Chondrocyte (in vitro differentiated cells): ENCODE data around the gene NEDD8. TPM values are rescaled to one million over a fixed set of nuclear protein-coding genes. Genes with fewer than 3 reads are reported as not detected.

Source experiments
- DNase-seq: peaks from one replicate; pipeline ENCODE4 v3.0.0; 2021; ENCODE audit warnings: mixed read lengths, low spot score
- H3K27ac Mint-ChIP-seq: one replicate; pipeline ENCODE4 v1.8.0; 2021; ENCODE audit warnings: mild to moderate bottlenecking, moderate library complexity, mixed read lengths; ENCODE audit not compliant: unreplicated experiment
- H3K27me3 Mint-ChIP-seq: 2 replicates; pipeline ENCODE4 v1.8.0; 2021; ENCODE audit warnings: low read depth, mixed read lengths
- H3K36me3 Mint-ChIP-seq: 2 replicates; pipeline ENCODE4 v1.8.0; 2021; ENCODE audit warnings: low read depth, mixed read lengths
- H3K4me1 Mint-ChIP-seq: 2 replicates; pipeline ENCODE4 v1.8.0; 2021; ENCODE audit warnings: low read depth, mild to moderate bottlenecking, mixed read lengths
- H3K4me3 Mint-ChIP-seq: one replicate; pipeline ENCODE4 v1.8.0; 2021; ENCODE audit warnings: mild to moderate bottlenecking, moderate library complexity, mixed read lengths; ENCODE audit not compliant: unreplicated experiment
- H3K9me3 Mint-ChIP-seq: 2 replicates; pipeline ENCODE4 v1.8.0; 2021; ENCODE audit warnings: low read depth, mixed read lengths
- total RNA-seq: library from RNA; stranded (reverse); gene quantifications from 3 replicates; pipeline ENCODE4 v1.2.1, GENCODE V29; 2021
- TF ChIP-seq, protein P1 (sequence below): fragments of 200-600 bp; sonication (generic); IDR thresholded peaks from 2 replicates; pipeline ENCODE4 v1.5.0; 2021; ENCODE audit warnings: antibody characterized with exemption, mild to moderate bottlenecking, moderate library complexity

NEDD8 gene
- total RNA-seq, 1 donor from 2014 or later: 154 TPM

DNA sequence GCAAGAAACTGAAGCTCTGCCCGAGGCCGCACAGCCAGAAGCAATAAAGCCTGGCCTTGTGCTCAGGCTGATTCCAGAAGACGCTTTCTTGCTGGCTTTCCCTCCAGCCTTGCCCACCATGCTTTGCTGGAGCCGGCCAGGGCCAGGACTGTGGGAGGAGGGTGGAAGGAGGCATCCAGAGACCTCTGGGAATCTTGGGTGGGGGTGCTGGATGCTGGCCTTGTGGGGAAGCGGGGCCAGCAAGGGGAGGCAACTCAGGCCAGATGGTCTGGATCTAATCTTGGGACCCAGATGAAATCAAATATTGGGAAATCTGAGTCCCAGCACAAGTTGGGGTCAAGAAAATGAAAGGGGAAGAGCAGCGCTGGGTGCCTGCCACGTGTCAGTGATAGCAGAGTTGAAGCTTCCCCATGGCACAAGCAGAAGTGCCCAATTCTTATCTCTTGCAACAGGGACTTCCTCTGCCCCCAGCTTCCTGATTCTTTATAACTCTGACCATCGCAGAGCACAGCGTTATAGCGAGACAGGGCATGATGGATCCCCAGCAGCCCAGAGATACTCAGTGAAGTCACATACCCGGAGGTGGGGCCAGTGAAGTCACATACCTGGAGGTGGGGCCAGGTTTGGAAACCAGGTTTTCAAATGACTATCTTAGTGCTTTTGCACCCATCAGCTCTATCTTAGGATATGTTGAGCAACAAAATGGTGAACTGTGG, 45.6 kb upstream of the NEDD8 start:
- Mint-ChIP-seq H3K27ac (no peak overlapping the region), H3K36me3 (no peaks in the 10 kb centered on the region), H3K4me3 (no peak overlapping the region), H3K4me1 (no peaks in the 10 kb centered on the region), H3K27me3 (no peaks in the 10 kb centered on the region), H3K9me3 (no peaks in the 10 kb centered on the region)
- peak; percentile 20 for DNase-seq
- TF ChIP-seq, protein P1, sequence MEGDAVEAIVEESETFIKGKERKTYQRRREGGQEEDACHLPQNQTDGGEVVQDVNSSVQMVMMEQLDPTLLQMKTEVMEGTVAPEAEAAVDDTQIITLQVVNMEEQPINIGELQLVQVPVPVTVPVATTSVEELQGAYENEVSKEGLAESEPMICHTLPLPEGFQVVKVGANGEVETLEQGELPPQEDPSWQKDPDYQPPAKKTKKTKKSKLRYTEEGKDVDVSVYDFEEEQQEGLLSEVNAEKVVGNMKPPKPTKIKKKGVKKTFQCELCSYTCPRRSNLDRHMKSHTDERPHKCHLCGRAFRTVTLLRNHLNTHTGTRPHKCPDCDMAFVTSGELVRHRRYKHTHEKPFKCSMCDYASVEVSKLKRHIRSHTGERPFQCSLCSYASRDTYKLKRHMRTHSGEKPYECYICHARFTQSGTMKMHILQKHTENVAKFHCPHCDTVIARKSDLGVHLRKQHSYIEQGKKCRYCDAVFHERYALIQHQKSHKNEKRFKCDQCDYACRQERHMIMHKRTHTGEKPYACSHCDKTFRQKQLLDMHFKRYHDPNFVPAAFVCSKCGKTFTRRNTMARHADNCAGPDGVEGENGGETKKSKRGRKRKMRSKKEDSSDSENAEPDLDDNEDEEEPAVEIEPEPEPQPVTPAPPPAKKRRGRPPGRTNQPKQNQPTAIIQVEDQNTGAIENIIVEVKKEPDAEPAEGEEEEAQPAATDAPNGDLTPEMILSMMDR: no peak

DNA sequence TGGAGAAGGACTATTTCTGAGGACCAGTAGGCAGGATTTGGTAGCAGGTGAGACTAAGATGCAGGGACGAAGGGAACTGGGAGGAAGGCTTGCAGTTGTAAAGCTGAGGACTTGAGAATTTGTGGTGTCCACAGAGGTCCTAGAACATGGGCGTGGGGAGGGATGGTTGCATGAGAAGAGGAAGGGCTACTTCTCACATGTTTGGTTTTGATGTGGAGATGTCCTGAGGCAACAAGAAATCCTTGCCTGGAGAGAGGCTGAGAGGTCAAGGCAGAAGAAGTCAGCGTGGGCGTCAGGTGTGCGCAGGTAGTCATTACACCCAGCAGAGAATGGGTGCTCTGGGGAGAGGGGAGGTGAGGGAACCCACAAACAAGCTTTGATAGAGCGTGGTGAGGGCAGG, 44.9 kb upstream of the NEDD8 start:
- no peaks in the 10 kb centered on the region for H3K27me3 Mint-ChIP-seq
- H3K27ac Mint-ChIP-seq: no peak overlapping the region
- H3K4me1 Mint-ChIP-seq: peaks cover 6% of the 10 kb centered on the region
- TF ChIP-seq, protein P1: no peak
- DNase-seq: peak; percentile 35
- H3K9me3 Mint-ChIP-seq: no peaks in the 10 kb centered on the region
- no peak overlapping the region for H3K4me3 Mint-ChIP-seq
- H3K36me3 Mint-ChIP-seq: no peaks in the 10 kb centered on the region

DNA sequence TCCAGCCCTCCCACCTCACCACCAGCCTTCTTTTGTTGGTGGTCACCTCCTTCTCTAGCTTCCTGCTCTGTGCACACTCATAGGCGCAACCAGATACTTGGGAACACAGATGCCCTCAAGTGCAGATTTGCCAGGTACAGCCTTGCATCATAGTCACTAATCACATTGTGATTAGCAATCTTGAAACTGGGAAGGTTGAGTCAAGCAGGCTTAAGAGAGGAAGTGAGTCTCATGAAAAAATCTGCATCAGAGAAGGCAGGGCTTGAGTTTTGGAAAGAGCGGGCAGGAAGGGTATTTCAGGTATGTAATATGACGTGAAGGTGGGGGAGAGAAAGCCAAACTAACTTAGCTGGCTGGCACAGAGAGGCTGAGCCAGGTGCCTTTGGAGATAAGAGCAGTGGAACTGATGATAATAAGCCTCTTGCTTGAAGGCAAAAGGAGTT, 42.0 kb upstream of the NEDD8 start:
- peak; percentile 11 for DNase-seq
- Mint-ChIP-seq H3K27ac (no peak overlapping the region), H3K9me3 (no peaks in the 10 kb centered on the region), H3K4me3 (no peak overlapping the region), H3K27me3 (no peaks in the 10 kb centered on the region), H3K36me3 (no peaks in the 10 kb centered on the region), H3K4me1 (peaks cover 16% of the 10 kb centered on the region)
- TF ChIP-seq, protein P1: no peak

DNA sequence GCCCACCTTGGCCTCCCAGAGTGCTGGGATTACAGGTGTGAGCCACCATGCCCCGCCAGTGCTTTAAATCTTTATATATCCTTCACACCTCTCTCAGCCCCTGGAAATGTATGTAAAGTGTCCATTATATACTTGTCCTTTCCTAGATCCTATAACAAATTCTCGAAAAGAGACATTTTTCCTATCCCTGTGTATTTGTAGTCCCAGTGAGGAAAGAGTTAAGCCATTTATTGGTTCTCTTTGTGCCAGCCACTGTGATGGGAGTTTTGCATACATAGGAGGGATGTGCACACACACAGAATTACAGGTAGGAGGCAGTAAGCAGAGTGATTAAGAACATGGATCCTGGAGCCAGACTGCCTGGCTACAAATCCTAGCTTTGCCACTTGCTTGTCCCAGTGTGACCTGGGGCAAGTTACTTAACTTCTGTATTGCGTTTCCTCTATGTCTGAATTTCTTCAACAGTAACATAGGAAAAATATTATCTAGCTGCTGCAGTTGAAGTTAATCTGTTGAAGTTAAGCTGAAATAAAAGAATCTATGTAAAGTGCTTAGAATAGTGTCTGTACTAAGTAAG, 41.3 kb upstream of the NEDD8 start:
- Mint-ChIP-seq H3K27ac (no peak overlapping the region), H3K9me3 (no peaks in the 10 kb centered on the region), H3K36me3 (no peaks in the 10 kb centered on the region), H3K4me3 (no peak overlapping the region), H3K4me1 (peaks cover 16% of the 10 kb centered on the region), H3K27me3 (no peaks in the 10 kb centered on the region)
- no peak for DNase-seq
- TF ChIP-seq, protein P1: no peak

DNA sequence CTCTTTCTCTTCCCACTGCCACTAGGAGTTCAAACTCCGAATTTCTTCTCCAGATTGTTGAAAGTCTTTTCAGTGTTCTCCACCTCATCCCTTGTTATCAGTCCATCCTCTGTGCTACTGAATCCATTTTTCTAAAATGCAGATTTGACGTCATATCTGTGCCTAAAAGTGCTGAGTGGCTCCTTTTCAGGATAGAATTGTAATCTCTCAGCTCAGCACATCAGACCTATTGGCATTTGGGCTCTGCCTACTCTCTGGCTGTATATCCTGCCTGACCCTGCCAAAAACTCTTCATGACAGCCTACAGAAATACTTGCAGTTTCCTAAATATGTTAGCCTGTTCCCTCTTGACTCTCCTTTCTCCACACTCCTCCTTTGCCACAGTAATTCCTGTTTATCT, 40.3 kb upstream of the NEDD8 start:
- peak overlapping the region; percentile 31 for H3K4me3 Mint-ChIP-seq
- H3K27ac Mint-ChIP-seq: no peak overlapping the region

More for the DNA sequence above, 40.3 kb upstream of the NEDD8 start:
- DNase-seq: no peak
- H3K27me3 Mint-ChIP-seq: no peaks in the 10 kb centered on the region
- TF ChIP-seq, protein P1: no peak
- no peaks in the 10 kb centered on the region for H3K9me3 Mint-ChIP-seq
- peaks cover 2% of the 10 kb centered on the region for H3K36me3 Mint-ChIP-seq
- peaks cover 16% of the 10 kb centered on the region for H3K4me1 Mint-ChIP-seq
